ENCODE data around the gene GYS2.

- TF ChIP-seq CTCF (IDR thresholded peaks at IDR 0.05) (no peak), EP300 (IDR thresholded peaks at IDR 0.05) (no peak)
Measured at GRCh38 chr12:21538061-21538653, 66.5 kb downstream of the GYS2 start.
